CD4-positive, alpha-beta T cell treated with Interleukin-10 for 1 hour (primary cell): ENCODE results near the gene PGLYRP2.
A peak's percentile ranks its signal among the peaks of the same experiment; 100 is the strongest.

Source experiments
- DNase-seq: peaks from one replicate; pipeline ENCODE4 v3.0.0-alpha.2; 2020

Gene PGLYRP2

GRCh38 chr19:15438577-15438976, 40.7 kb downstream of the PGLYRP2 start:
- DNase-seq = no peak

DNA sequence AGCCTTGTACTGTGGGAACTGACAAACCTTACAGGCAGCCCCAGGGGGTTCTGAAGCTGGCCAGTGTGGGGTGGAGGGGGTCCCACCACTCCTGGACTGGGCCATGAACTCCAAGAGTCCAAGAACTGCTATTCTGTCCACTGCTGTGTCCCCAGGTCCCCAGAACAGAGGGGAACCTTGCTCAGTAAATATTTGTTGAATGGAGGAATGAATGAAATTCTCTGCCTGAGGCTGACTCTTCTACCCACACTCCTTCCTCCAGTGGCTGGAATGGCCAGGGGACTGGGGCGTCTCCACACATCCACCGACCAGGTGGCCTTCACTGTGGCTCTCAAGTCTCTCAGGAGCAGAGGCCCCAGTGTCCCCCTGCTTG, 41.2 kb downstream of the PGLYRP2 start:
- DNase-seq = no peak

DNA sequence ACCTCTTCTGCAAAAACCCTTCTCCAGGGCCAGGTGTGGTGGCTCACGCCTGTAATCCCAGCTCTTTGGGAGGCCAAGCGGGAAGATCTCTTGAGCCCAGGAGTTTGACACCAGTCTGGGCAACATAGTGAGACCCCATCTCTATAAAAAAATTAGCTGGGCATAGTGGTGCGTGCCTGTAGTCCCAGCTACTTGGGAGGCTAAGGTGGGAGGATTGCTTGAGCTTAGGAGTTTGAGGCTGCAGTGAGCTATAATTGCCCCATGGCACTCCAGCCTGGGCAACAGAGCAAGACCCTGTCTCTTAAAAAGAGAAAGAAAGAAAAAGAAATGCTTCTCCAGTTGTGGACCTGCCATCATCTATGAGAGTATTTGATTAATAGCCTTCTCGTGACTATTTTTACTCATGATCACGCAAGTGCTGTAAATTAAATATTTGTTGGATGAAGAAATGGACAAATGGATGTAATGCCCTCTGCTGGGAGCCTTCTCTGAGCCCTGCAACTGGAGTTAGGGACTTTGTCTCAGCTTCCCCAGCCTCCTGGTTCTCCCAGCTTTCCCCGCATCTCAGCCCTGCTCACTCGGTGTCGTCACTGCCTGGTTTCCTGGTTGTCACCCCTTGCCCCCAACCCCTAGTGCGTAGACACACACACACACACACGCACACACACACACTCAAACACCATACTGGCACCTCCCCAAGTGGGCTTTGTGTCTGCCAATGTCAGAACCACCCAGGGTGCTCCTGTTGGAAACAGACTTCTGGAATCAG, 41.8 kb downstream of the PGLYRP2 start:
- DNase-seq = no peak

DNA sequence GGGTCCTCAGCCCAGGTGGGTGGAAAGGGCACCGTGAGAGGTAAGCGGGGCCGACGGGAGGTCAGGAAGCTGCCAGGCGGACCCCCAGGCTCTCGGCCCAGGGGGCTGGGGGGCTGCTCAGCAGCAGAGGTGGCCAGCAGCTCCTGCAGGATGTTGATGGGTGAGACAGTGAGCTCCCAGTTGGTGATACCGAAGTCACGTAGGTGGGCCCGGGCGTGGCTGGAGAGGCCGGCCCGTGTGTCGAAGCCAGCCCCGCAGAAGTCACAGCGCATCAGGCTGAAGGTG, 42.5 kb downstream of the PGLYRP2 start:
- DNase-seq = no peak

DNA sequence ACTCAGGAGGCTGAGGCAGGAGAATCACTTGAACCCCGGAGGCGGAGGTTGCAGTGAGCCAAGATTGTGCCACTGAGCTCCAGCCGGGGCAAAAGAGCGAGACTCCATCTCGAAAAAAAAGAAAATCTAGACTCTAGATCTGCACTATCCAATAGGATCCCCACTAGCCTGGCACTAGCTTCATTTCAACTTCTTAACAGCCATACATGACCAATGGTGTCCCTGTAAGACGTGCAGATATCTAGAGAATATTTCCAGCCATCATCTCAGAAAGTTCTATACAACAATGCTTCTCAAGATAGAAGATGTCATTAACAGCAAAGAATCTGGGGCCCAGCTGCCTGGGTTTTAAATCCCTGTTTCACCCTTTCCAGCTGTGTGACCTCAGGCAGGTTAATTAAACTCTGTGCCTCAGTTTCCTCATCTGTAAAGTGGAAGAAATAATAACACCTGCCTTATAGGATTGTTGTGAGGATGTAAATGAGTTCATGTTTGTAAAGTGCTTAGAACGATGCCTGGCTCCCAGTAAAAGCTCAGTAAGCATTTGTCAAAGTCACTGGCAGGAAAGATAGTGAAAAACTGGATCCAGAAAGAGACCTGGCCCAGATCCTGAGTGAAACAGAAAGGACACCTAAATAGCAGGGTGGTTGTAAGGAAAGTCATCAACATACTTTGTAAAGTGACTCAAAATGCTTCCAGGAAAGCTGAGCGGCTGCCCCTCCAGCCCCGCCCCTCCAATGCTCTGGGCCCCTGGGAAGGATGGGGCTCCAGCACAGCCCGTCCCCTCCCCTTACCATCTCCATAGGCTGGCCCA, 43.1 kb downstream of the PGLYRP2 start:
- DNase-seq = no peak

DNA sequence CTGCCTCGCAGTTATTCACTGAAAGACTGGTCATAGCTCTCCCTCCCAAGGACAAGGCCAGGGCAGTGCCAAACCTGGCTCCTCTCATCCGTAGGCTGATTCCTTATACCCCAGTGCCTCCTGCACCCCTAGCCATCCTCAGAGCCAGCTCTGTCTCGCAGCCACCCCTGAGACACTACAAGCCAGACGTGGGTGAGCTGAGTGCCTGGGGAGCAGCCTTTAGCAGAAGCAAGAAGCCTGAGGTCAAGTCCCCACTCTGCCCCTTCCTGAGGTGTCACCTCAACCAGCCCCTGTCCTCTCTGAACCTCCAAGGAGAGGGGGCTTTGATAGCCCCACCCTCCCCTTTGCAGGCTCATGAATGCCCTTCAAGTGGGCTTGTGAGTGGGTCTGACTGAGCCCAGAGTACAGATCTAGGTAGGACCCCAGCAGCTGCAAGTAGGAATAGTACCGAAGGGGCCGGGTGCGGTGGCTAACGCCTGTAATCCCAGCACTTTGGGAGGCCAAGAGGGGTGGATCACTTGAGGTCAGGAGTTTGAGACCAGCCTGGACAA, 45.7 kb downstream of the PGLYRP2 start:
- no peak for DNase-seq

GRCh38 chr19:15432629-15433518, 46.4 kb downstream of the PGLYRP2 start:
- peak; percentile 94 for DNase-seq

DNA sequence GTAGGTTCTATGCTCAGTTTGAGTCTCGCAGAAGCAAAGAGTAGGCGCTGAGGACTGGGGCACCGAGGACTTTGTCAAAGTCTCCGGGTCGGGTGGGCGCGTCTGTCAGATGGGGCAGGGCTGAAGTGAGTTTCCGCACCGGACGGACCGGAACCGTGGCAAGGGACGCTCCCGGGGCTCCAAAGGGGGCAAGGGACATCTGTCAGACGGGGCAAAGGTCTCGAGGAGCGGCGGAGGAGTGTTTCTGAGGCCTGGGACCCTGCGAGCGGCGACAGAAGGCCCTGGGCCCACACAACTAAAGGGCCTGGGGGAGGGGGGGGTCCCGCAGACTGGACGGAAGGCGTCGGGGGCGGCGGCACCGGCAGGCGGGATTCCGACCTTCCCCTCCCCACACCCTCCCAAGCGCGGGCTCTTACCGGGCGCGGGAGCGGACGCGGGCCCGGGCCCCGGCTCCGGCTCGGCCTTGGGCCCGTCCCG, 47.2 kb downstream of the PGLYRP2 start:
- DNase-seq = peak; percentile 11

DNA sequence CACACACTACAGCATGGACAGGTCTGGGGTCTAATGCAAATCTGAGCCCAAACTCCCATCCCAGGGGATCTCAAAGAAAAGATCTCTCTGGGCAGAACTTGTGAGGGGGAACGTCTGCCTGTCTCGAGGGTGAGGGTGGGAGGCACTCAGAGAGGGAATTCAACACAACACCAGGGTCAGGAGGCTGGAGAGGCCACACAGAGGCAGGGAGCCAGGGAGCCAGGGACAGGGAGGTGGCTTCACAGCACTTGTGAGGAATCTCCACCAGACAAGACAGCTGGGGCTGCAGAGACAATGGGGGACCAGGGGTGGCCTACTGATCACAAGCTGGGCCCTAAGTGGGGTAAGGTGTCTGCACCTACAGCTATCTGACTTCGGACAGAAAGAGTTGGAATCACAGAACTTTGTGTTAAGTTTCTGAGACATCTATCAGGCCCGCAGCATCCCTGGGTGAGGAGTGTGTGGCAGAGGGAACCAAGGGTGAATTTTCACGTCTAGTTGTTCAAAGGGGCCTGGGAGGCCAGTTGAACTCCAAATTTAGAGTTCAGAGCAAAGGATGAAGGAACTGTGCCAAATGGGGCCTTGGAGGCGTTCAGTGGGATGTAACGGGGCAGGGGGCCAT, 47.8 kb downstream of the PGLYRP2 start:
- no peak for DNase-seq

DNA sequence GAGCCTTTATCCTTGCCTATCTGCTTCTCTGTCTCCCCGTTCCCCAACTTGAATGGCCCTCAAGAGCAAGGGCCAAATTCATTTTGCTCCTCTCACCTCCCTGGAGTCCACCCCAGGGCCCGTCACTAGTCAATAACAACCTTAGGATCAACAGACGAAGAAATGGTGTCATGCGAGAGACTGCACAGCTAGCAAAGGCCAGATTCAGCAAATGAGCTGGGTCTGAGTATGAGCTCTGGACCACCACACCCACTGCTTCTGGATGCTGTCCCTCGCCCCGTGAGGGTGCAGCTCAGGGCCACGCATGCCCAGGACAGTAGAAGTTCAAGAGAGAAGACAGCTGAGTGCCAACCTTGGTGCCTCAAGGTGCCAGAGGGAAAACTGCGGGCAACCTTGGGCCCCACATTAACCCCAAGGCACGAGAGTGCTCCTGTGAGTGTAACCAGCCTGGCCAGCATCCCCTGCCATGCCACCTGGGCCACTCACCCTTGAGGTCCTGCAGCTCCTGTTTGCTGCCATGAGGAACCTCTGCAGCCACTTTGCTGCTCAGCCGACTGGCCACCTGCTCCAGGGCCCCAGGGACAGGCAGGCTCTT, 48.7 kb downstream of the PGLYRP2 start:
- DNase-seq = no peak

- DNase-seq = no peak
Measured at GRCh38 chr19:15429825-15430467, 49.4 kb downstream of the PGLYRP2 start.

DNA sequence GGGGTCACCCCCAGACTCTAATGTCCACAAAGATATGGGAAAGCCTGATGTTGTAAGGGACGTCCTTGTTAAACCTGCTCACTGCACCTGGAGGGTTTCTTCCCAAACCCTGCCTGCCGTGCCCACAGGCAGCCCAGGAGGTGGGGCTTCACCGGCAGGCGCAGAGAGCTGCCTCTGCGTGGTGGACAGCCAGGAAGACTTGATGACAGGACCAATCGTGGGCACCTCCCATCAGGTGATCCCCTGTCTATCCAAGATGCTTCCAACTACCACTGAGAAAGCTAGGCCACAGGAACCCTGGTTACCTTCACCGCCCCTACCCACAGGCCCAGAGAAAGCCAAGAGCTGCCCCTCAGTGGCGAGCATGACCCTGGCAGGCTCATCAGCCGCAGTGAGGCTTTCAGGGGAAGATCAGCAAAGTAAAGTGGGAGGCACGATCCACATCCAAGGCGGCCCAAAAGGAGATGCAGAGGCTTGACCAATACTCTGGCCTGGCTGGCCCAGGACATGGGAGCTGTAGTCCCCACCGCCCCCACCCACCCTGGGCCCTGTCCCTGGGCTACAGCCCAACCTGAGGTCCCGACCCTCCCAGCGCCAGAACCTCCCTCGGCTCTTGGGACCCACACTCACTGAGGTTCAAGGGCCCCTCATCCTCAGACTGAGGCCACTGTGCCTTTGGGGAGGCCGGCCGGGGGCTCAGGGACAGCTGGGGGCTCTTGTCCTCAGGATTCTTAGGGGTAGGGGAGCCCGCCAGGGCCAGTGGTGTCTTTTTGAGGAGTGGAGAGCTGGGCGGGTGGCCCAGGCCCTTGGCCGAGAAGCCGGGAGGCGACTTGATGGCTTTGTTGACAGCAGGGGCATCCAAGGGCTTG, 50.1 kb downstream of the PGLYRP2 start:
- no peak for DNase-seq

DNA sequence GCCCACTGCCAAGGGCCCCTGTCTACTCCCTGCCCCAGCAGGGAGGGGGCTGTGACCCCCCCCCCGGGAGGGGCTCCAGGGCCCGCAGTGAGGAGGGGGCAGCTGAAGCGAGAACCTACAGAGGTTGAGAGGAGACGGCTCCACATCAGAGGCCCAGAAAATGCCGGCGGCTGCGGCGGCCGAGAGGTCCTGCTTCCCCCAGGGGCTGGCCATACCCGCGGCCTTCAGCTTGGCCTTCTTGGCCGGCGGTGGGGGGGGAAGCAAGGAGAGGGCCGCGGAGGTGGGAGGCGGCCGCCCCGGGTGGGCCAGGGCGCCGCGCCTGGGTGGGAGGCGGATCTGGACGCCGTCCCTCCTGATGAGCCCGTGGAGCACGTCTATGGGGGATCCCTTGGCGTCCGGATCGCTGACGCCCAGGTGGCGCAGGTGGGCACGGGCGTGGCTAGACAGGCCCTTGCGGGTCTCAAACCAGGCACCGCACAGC, 51.3 kb downstream of the PGLYRP2 start:
- DNase-seq = no peak

DNA sequence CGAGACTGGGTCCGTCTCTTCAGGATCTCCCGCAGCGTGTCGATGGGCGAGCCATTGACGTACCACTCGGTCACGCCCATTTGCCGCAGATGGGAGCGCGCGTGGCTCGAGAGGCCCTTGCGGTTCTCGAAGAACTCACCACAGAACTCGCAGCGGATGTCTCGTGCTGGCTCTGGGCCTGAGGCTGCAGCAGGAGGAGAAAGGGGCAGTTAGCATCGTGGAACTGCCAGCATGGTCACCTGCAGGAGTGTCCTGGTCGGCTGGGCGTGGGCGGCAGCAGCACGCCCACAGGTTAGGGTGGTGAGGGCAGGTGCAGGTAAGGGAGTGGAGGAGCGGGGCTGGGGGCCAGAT, 52.0 kb downstream of the PGLYRP2 start:
- DNase-seq = no peak

DNA sequence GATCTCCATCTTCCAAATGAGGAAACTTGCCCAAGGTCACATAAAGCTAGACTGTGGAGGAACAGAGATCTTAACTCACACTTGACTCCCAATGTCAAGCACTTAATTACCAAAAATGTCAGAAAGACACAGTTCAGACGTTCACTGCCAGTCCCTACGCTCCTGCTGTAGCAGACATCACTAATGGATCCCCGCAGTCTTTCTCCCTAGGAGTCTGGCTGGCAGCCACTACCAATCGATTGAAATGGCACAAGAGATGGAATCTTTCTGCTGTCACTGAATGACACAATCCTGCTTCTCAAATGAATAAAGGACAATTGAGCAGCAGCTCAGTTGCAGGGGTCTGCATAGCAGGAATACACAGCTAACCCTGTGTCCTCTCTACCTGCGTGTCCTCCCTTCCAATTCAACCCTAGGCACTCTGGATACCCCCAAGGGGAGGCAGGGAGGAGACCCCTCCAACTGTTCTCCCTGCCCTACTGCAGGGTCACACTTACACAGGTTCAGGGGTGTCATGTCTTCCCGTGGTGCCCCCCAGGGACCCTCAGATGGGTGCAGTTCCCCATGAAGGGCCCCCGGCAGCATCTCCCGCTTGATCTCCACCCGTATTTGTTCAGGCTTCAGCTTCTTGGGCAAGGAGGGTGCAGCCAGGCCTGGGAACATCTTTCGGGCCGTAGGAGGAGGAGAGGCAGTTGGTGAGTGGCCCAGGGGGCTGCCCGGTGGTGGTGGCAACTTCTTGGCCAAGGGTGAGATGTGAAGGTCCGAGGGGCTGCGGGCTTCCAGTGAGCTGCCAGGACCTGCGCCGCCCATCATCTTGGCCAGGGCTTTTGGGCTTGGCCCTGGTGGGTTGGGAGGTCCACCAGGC, 52.6 kb downstream of the PGLYRP2 start:
- DNase-seq = no peak

- no peak for DNase-seq
Measured at GRCh38 chr19:15425321-15425950, 53.9 kb downstream of the PGLYRP2 start.

- no peak for DNase-seq
Measured at GRCh38 chr19:15424692-15425272, 54.5 kb downstream of the PGLYRP2 start.

DNA sequence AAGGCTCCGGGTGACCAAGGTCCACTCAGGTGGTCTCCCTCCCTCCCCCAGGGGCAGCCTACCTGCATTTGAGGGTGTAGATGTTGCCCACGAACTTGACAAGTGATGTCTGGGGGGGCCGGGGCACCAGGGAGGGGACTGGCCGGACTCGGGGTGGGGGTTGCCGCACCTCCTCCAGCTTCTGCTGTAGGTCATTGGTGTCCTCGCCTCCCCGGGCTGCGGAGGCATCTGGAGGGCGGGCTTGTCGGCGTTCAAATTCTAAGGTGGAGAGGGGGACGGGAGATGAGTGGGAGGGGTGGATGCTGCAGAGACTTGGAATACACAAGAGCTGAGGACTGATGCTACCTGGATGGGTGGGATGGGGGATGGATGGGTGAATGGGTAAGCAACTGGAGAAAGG, 55.2 kb downstream of the PGLYRP2 start:
- no peak for DNase-seq

GRCh38 chr19:15423130-15423529, 56.2 kb downstream of the PGLYRP2 start:
- DNase-seq = no peak
